GM21786 (cell line): ENCODE measurements around the gene LDLRAD4.

Experiments
- ATAC-seq: cut with Tn5 transposase; IDR thresholded peaks from one replicate; pipeline ENCODE4 v1.9.1; 2021; ENCODE audit not compliant: unreplicated experiment

Gene LDLRAD4

GRCh38 chr18:13454363-13455150 lies 236.0 kb downstream of the LDLRAD4 start:
- no peak for ATAC-seq

- ATAC-seq: no peak
Measured at GRCh38 chr18:13455471-13455870, 236.9 kb downstream of the LDLRAD4 start.

GRCh38 chr18:13455960-13456481 lies 237.5 kb downstream of the LDLRAD4 start:
- peak; percentile 62 for ATAC-seq

- no peak for ATAC-seq
Measured at GRCh38 chr18:13456736-13457271, 238.2 kb downstream of the LDLRAD4 start.

- no peak for ATAC-seq
Measured at GRCh38 chr18:13457327-13457726, 238.8 kb downstream of the LDLRAD4 start.

- no peak for ATAC-seq
Measured at GRCh38 chr18:13460946-13461345, 242.4 kb downstream of the LDLRAD4 start.

- no peak for ATAC-seq
Measured at GRCh38 chr18:13461469-13461868, 242.9 kb downstream of the LDLRAD4 start.

GRCh38 chr18:13461936-13462335 lies 243.4 kb downstream of the LDLRAD4 start:
- no peak for ATAC-seq

- ATAC-seq: no peak
Measured at GRCh38 chr18:13462686-13463085, 244.1 kb downstream of the LDLRAD4 start.

- ATAC-seq: no peak
Measured at GRCh38 chr18:13463526-13464210, 245.1 kb downstream of the LDLRAD4 start.

GRCh38 chr18:13464432-13465123 lies 246.0 kb downstream of the LDLRAD4 start:
- ATAC-seq: peak; percentile 98

GRCh38 chr18:13465124-13465446 lies 246.5 kb downstream of the LDLRAD4 start:
- peak; percentile 25 for ATAC-seq

GRCh38 chr18:13465476-13465875 lies 246.9 kb downstream of the LDLRAD4 start:
- no peak for ATAC-seq

GRCh38 chr18:13470516-13471197 lies 252.1 kb downstream of the LDLRAD4 start:
- no peak for ATAC-seq

- no peak for ATAC-seq
Measured at GRCh38 chr18:13471198-13471845, 252.8 kb downstream of the LDLRAD4 start.

- ATAC-seq: no peak
Measured at GRCh38 chr18:13471971-13472628, 253.5 kb downstream of the LDLRAD4 start.

GRCh38 chr18:13473751-13474150 lies 255.2 kb downstream of the LDLRAD4 start:
- no peak for ATAC-seq

GRCh38 chr18:13474336-13474735 lies 255.8 kb downstream of the LDLRAD4 start:
- no peak for ATAC-seq

GRCh38 chr18:13474907-13475545 lies 256.5 kb downstream of the LDLRAD4 start:
- no peak for ATAC-seq
